Epithelial cell of esophagus (primary cell): Measurements from ENCODE around the gene TET1.
"Not testable (repeated sequence)": the region's sequence is repeated elsewhere in the genome, so short reads cannot be mapped to it uniquely, and the experiment has no call there.

Experiments used
- DNase-seq: peaks from one replicate; pipeline ENCODE4 v3.0.0; 2010; ENCODE audit warnings: low read depth
- H3K4me3 ChIP-seq: 2 replicates; pipeline ENCODE4 v1.5.1; 2011; ENCODE audit warnings: mild to moderate bottlenecking, low read length, control low read depth
- TF ChIP-seq, protein P1 (sequence below): IDR thresholded peaks from 2 replicates; pipeline ENCODE4 v1.5.1; 2011; ENCODE audit warnings: low read depth, mild to moderate bottlenecking, low read length, control low read depth, inconsistent platforms; ENCODE audit not compliant: insufficient read depth; ENCODE audit errors: missing control alignments

Gene TET1

DNA sequence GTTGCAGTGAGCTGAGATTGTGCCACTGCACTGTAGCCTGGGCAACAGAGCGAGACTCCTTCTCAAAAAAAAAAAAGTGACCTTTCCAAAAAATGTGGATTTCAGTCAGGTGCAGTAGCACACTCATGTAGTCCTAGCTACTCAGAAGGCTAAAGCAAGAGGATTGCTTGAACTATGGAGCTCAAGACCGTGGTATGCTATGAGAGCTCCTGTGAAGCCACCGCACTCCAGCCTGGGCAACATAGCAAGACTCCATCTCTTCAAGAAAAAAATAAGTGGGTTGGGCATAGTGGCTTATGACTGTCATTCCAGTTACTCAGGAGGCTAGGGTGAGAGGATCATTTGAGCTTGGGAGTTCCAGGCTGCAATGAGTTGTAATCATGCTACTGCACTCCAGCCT lies 51.1 kb downstream of the TET1 start:
- TF ChIP-seq, protein P1, sequence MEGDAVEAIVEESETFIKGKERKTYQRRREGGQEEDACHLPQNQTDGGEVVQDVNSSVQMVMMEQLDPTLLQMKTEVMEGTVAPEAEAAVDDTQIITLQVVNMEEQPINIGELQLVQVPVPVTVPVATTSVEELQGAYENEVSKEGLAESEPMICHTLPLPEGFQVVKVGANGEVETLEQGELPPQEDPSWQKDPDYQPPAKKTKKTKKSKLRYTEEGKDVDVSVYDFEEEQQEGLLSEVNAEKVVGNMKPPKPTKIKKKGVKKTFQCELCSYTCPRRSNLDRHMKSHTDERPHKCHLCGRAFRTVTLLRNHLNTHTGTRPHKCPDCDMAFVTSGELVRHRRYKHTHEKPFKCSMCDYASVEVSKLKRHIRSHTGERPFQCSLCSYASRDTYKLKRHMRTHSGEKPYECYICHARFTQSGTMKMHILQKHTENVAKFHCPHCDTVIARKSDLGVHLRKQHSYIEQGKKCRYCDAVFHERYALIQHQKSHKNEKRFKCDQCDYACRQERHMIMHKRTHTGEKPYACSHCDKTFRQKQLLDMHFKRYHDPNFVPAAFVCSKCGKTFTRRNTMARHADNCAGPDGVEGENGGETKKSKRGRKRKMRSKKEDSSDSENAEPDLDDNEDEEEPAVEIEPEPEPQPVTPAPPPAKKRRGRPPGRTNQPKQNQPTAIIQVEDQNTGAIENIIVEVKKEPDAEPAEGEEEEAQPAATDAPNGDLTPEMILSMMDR, result no peak
- no peak overlapping the region for H3K4me3 ChIP-seq
- no peak for DNase-seq

DNA sequence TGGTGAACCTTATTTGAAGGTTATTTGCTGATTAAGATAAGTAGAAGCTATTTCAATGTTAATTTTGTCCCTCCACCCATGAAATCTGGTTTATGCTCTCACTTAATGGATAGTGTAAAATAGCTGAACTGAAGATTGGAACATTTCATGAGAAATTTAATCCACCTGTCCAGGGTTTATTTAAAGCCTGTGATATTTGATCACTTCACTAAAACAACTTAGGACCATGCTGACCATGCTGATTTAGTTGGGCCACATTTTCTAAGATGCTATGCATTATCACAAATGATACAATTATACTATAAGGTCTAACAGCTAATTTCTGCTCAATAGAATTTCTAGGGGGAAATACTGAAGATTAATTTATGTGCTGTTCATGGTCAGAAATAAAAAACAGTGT lies 53.8 kb downstream of the TET1 start:
- DNase-seq, H3K4me3 ChIP-seq: not testable (repeated sequence)

DNA sequence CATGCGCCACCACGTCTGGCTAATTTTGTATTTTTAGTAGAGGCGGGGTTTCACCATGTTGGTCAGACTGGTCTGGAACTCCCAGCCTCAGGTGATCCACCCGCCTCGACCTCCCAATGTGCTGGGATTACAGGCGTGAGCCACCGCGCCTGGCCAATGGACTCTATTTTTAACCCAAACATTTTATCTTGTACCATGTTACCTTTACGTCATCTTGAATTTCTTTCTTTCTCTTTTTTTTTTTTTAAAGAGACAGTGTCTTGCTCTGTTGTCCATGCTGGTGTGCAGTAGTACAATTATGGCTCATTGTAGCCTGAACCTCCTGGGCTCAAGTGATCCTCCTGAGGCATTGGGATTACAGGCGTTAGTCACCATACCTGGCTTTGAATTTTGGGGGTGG lies 57.6 kb downstream of the TET1 start:
- not testable (repeated sequence) for DNase-seq, H3K4me3 ChIP-seq

DNA sequence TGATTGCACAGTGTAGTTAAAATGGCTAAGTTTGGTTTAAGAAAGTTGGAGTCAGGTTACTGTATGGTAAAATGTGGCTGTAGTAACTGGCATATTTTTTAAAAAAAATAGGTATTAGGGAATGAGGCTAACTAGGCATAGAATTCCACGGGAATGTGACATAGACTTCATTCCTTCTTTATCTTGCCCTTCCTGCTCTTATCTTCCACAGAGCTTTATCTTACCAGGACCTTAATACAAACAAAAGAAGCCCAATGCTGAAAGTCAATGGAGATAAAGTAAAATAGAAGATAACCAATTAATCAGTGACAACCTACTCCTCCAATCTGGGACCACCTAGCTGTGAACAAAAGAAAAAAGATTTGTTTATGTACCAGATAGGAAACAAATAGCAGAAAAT lies 58.1 kb downstream of the TET1 start:
- no peak for DNase-seq
- no peak overlapping the region for H3K4me3 ChIP-seq
- TF ChIP-seq, protein P1, result no peak

DNA sequence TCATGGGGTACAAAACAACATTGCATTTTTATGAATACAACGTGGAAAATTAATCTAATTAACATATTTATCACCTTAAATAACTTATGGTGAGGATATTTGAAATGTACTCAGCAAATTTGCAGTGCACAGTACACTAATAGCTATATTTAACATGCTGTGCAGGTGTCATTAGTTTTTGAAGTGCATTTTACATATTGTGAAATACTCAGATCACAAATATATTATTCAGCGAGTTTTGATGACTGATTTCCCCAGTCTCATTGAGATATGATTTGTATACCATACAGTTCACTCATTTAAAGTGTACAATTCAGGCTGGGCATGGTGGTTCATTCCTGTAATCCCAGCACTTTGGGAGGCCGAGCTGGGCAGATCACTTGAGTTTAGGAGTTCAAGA lies 59.5 kb downstream of the TET1 start:
- TF ChIP-seq, protein P1, result no peak
- no peak for DNase-seq
- H3K4me3 ChIP-seq, result no peak overlapping the region

DNA sequence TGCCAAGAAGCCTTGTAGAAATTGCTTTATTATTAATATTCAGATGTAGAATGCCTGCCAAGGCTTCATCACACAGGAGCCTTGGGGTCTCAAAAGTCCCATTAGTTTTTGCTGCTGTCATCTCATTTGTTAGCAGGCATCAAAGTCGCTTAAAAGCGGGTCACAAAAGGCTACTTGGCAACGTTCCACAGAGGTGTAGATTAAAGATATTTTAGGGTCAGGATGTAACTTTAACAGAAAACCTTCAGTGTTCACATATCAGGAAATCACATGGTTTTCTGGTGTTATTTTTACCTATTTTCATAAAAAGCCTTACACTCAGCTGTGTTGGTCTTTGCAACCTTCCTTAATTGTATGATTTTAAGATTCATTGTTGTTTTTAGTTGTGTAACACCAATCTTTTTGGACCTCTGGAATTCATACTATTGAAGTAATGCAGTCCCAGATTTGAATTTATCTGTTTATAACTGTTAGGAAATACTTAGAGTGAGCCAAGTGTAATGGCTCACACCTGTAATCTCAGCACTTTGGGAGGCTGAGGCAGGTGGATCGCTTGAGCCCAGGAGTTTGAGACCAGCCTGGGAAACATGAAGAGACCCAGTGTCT lies 65.3 kb downstream of the TET1 start:
- TF ChIP-seq, protein P1, result no peak
- DNase-seq, result no peak
- no peak overlapping the region for H3K4me3 ChIP-seq

DNA sequence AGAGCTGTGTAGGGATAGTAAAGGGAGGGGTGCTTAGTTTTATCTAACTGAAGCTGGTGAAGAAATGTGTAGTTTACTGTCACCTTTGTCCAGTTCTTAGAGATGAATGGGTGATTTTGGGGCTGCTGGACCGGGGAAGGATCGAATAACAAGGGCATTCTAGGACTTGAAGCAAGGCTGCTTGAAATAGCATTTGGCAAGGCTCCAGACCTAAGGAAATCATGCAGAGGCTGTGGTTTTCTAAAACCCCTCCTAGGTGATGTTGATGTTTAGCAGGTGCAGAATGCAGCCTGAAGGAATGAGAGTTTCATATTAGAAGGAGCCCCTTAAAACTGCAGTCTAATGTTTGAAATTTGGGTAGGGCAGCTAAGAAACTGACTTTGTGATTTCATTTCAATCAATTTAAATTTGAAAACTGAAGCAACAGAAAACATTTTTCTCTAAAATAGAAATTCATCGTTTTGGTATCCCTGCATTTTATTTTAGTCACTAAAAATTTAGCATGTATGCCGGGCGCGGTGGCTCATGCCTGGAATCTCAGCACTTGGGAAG lies 68.5 kb downstream of the TET1 start:
- H3K4me3 ChIP-seq, result no peak overlapping the region
- no peak for DNase-seq
- TF ChIP-seq, protein P1, result no peak

DNA sequence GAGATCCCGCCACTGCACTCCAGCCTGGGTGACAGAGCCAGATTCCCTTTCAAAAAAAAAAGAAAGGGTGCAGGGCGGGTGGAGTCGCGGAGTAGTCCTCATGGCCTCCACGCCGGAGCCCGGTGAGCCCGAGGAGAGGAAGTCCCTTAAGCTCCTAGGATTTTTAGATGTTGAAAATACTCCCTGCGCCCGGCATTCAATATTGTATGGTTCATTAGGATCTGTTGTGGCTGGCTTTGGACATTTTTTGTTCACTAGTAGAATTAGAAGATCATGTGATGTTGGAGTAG lies 72.1 kb downstream of the TET1 start:
- not testable (repeated sequence) for H3K4me3 ChIP-seq, DNase-seq

DNA sequence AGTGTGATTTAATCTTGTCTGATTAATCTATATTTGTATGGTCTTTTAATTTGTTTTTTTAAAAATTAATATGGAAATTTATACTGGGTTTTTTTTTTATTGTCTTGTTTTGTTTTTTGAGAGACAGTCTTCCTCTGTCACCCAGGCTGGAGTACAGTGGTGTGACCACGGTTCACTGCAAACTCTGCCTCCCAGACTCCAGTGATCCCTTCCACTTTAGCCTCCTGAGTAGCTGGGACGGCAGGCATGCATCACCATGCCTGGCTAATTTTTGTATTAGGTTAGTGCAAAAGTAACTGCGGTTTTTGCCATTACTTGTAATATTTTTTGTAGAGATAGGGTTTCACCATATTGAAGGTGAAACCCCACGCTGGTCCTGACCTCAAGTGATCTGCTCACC lies 73.1 kb downstream of the TET1 start:
- no peak for DNase-seq
- no peak overlapping the region for H3K4me3 ChIP-seq
- TF ChIP-seq, protein P1, result no peak
